ENCODE results near the gene ITGB1BP1. TPM values are rescaled to one million over a fixed set of nuclear protein-coding genes. Genes with fewer than 3 reads are reported as not detected.

ITGB1BP1 gene
- total RNA-seq, 4 donors from 2014 or later, result 14.3 to 39.1 (median 32.6) TPM

- Histone ChIP-seq H3K4me1 (peaks cover 7 to 47% (median 33%) of the 10 kb centered on the region in 3 donors), H3K36me3 (peaks cover 0 to 71% (median 0%) of the 10 kb centered on the region in 3 donors), H3K27ac (peak overlapping the region; percentile 75 to 89 (median 81)), H3K27me3 (no peaks in the 10 kb centered on the region), H3K9me3 (no peaks in the 10 kb centered on the region), H3K4me3 (peak overlapping the region in 1 of 4 donors; percentile 15)
- no peak for DNase-seq
- TF ChIP-seq POLR2A (IDR thresholded peaks at IDR 0.05) (no peak), CTCF (IDR thresholded peaks at IDR 0.05) (no peak)
- intact Hi-C loops (cut with DNase I), result no loop called here
- WGBS, 2 donors, result 44 to 60% methylated on average over 13 to 15 of the region's 18 CpGs
Observed at GRCh38 chr2:9380702-9381628, 42.4 kb downstream of the ITGB1BP1 start.

- TF ChIP-seq POLR2A (IDR thresholded peaks at IDR 0.05), result no peak
- Histone ChIP-seq H3K4me1 (peaks cover 7 to 45% (median 32%) of the 10 kb centered on the region in 3 donors), H3K27me3 (no peaks in the 10 kb centered on the region), H3K36me3 (peaks cover 0 to 71% (median 0%) of the 10 kb centered on the region in 3 donors), H3K27ac (peak overlapping the region in 3 of 4 donors; percentile 63 to 82 (median 71)), H3K9me3 (no peaks in the 10 kb centered on the region), H3K4me3 (no peak overlapping the region)
- intact Hi-C loops (cut with DNase I), result no loop called here
- 93 to 100% methylated on average over 1 to 5 of the region's 5 CpGs for WGBS, 2 donors
- no peak for DNase-seq
Observed at GRCh38 chr2:9379391-9379755, 44.0 kb downstream of the ITGB1BP1 start.

GRCh38 chr2:9378433-9379390, 44.6 kb downstream of the ITGB1BP1 start:
- TF ChIP-seq POLR2A (IDR thresholded peaks at IDR 0.05) (no peak), CTCF (IDR thresholded peaks at IDR 0.05) (no peak)
- peaks cover 0 to 73% (median 0%) of the 10 kb centered on the region in 3 donors for H3K36me3 ChIP-seq
- intact Hi-C loops (cut with DNase I), result no loop called here
- no peaks in the 10 kb centered on the region for H3K27me3 ChIP-seq
- H3K27ac ChIP-seq, result peak overlapping the region; percentile 42 to 82 (median 67)
- WGBS, 2 donors, result 69 to 87% methylated on average over 14 to 20 of the region's 30 CpGs
- no peaks in the 10 kb centered on the region for H3K9me3 ChIP-seq
- no peak overlapping the region for H3K4me3 ChIP-seq
- no peak for DNase-seq
- peaks cover 7 to 45% (median 32%) of the 10 kb centered on the region in 3 donors for H3K4me1 ChIP-seq

GRCh38 chr2:9377461-9378097, 45.7 kb downstream of the ITGB1BP1 start:
- Histone ChIP-seq H3K36me3 (peaks cover 0 to 75% (median 0%) of the 10 kb centered on the region in 3 donors), H3K9me3 (no peaks in the 10 kb centered on the region), H3K4me1 (peaks cover 7 to 45% (median 32%) of the 10 kb centered on the region in 3 donors), H3K4me3 (no peak overlapping the region), H3K27ac (peak overlapping the region; percentile 42 to 82 (median 67)), H3K27me3 (no peaks in the 10 kb centered on the region)
- no peak for TF ChIP-seq CTCF (IDR thresholded peaks at IDR 0.05)
- no peak for DNase-seq
- WGBS, 2 donors, result 57 to 67% methylated on average over 8 to 9 of the region's 9 CpGs
- intact Hi-C loops (cut with DNase I), result no loop called here

GRCh38 chr2:9375857-9376428, 47.4 kb downstream of the ITGB1BP1 start:
- Histone ChIP-seq H3K36me3 (peaks cover 0 to 86% (median 0%) of the 10 kb centered on the region in 3 donors), H3K4me1 (peaks cover 4 to 33% (median 22%) of the 10 kb centered on the region in 3 donors), H3K9me3 (no peaks in the 10 kb centered on the region), H3K4me3 (no peak overlapping the region), H3K27me3 (no peaks in the 10 kb centered on the region), H3K27ac (no peak overlapping the region)
- intact Hi-C loops (cut with DNase I), result no loop called here
- 75 to 83% methylated on average over 2 to 4 of the region's 4 CpGs for WGBS, 2 donors
- no peak for DNase-seq
- TF ChIP-seq CTCF (IDR thresholded peaks at IDR 0.05) (no peak), POLR2A (IDR thresholded peaks at IDR 0.05) (no peak)
